ENCODE data around the gene CHORDC1.

DNA sequence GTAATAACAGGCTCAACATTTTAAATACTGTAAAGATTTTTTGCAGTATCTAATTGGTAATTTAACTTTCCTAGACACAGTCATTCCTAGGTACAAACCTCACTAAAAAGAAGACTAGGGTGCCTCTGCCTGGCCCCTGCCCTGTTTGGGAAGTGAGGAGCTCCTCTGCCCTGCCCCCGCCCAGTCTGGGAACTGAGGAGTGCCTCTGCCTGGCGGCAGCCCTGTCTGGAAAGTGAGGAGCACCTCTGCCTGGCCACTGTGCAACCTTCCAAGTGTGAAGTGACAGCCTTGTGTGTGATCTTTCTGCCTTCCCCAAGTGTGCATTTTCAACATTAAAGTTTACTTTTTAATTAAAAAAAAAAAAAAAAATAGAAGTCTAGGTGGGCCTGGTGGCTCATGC is 4.2 kb downstream of the CHORDC1 start:
- TF ChIP-seq POLR2AphosphoS5 (IDR thresholded peaks at IDR 0.05; ENCODE audit: low read depth, low read length): no peak
- TF ChIP-seq, protein P1, sequence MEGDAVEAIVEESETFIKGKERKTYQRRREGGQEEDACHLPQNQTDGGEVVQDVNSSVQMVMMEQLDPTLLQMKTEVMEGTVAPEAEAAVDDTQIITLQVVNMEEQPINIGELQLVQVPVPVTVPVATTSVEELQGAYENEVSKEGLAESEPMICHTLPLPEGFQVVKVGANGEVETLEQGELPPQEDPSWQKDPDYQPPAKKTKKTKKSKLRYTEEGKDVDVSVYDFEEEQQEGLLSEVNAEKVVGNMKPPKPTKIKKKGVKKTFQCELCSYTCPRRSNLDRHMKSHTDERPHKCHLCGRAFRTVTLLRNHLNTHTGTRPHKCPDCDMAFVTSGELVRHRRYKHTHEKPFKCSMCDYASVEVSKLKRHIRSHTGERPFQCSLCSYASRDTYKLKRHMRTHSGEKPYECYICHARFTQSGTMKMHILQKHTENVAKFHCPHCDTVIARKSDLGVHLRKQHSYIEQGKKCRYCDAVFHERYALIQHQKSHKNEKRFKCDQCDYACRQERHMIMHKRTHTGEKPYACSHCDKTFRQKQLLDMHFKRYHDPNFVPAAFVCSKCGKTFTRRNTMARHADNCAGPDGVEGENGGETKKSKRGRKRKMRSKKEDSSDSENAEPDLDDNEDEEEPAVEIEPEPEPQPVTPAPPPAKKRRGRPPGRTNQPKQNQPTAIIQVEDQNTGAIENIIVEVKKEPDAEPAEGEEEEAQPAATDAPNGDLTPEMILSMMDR (IDR thresholded peaks at IDR 0.05): peak; percentile 26; the same call in 1 of the 2 replicates
- no peak for TF ChIP-seq TCF7L2 (IDR thresholded peaks at IDR 0.05; ENCODE audit: low read depth, low read length)
- TF ChIP-seq SIN3A (IDR thresholded peaks at IDR 0.05; ENCODE audit: borderline replicate concordance, insufficient read depth, low read depth, low read length): no peak
- TF ChIP-seq, protein P2, sequence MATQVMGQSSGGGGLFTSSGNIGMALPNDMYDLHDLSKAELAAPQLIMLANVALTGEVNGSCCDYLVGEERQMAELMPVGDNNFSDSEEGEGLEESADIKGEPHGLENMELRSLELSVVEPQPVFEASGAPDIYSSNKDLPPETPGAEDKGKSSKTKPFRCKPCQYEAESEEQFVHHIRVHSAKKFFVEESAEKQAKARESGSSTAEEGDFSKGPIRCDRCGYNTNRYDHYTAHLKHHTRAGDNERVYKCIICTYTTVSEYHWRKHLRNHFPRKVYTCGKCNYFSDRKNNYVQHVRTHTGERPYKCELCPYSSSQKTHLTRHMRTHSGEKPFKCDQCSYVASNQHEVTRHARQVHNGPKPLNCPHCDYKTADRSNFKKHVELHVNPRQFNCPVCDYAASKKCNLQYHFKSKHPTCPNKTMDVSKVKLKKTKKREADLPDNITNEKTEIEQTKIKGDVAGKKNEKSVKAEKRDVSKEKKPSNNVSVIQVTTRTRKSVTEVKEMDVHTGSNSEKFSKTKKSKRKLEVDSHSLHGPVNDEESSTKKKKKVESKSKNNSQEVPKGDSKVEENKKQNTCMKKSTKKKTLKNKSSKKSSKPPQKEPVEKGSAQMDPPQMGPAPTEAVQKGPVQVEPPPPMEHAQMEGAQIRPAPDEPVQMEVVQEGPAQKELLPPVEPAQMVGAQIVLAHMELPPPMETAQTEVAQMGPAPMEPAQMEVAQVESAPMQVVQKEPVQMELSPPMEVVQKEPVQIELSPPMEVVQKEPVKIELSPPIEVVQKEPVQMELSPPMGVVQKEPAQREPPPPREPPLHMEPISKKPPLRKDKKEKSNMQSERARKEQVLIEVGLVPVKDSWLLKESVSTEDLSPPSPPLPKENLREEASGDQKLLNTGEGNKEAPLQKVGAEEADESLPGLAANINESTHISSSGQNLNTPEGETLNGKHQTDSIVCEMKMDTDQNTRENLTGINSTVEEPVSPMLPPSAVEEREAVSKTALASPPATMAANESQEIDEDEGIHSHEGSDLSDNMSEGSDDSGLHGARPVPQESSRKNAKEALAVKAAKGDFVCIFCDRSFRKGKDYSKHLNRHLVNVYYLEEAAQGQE (IDR thresholded peaks at IDR 0.05; ENCODE audit: insufficient read depth in 1 of 2, low read depth in 2 of 2, low read length in 1 of 2): no peak

Measured in Panc1 (cell line).